SK-N-SH treated with all-trans-retinoic acid at 6 μM for 48 hours (cell line): ENCODE data around the gene CIRBP.

ENCODE experiments used
- ATAC-seq: fragments of 200-7000 bp; cut with Tn5 transposase; 3 replicates; pipeline ENCODE4 v1.9.1; 2020; ENCODE audit warnings: mild to moderate bottlenecking, moderate library complexity
- ARNTL ChIP-seq: fragments of 450-650 bp; formaldehyde crosslinking; IDR thresholded peaks from 2 replicates; pipeline ENCODE4 v1.5.0; 2020; ENCODE audit warnings: low read depth, mild to moderate bottlenecking, moderate library complexity, borderline replicate concordance
- BACH2 ChIP-seq: fragments of 250-450 bp; sonication (Bioruptor Pico); IDR thresholded peaks from 2 replicates; pipeline ENCODE4 v1.9.0; 2021; ENCODE audit warnings: mild to moderate bottlenecking, borderline replicate concordance
- CREB5 ChIP-seq: fragments of 250-450 bp; sonication (Bioruptor Pico); IDR thresholded peaks from 2 replicates; pipeline ENCODE4 v1.5.1; 2020; ENCODE audit warnings: low read depth, mild to moderate bottlenecking, moderate library complexity
- CSDC2 ChIP-seq: fragments of 250-450 bp; sonication (Bioruptor Pico); IDR thresholded peaks from 2 replicates; pipeline ENCODE4 v1.5.0; 2020; ENCODE audit warnings: mild to moderate bottlenecking, moderate library complexity
- CSRNP3 ChIP-seq: fragments of 250-450 bp; sonication (Bioruptor Pico); IDR thresholded peaks from 2 replicates; pipeline ENCODE4 v1.5.1; 2021; ENCODE audit warnings: mild to moderate bottlenecking, moderate library complexity
- ESRRG ChIP-seq: fragments of 250-450 bp; sonication (Bioruptor Pico); IDR thresholded peaks from 2 replicates; pipeline ENCODE4 v1.6.1; 2021; ENCODE audit warnings: mild to moderate bottlenecking
- OSR1 ChIP-seq: fragments of 250-450 bp; sonication (Bioruptor Pico); IDR thresholded peaks from 2 replicates; pipeline ENCODE4 v1.8.0; 2022; ENCODE audit warnings: moderate library complexity, mild to moderate bottlenecking, inconsistent platforms
- PATZ1 ChIP-seq: fragments of 250-450 bp; sonication (Bioruptor Pico); IDR thresholded peaks from 2 replicates; pipeline ENCODE4 v1.8.0; 2020; ENCODE audit warnings: mild to moderate bottlenecking, moderate library complexity, borderline replicate concordance
- POU6F1 ChIP-seq: fragments of 250-450 bp; sonication (Bioruptor Pico); IDR thresholded peaks from 2 replicates; pipeline ENCODE4 v1.8.0; 2021; ENCODE audit warnings: low read depth, mild to moderate bottlenecking, moderate library complexity, borderline replicate concordance
- SNAI2 ChIP-seq: fragments of 250-450 bp; sonication (Bioruptor Pico); IDR thresholded peaks from 2 replicates; pipeline ENCODE4 v1.5.0; 2020; ENCODE audit warnings: mild to moderate bottlenecking, moderate library complexity
- TCF4 ChIP-seq: fragments of 250-450 bp; sonication (Bioruptor Pico); IDR thresholded peaks from 2 replicates; pipeline ENCODE4 v1.8.0; 2021; ENCODE audit warnings: mild to moderate bottlenecking, moderate library complexity, borderline replicate concordance
- TOX ChIP-seq: fragments of 250-450 bp; sonication (Bioruptor Pico); IDR thresholded peaks from 2 replicates; pipeline ENCODE4 v1.8.0; 2021; ENCODE audit warnings: mild to moderate bottlenecking, moderate library complexity, borderline replicate concordance
- ZFP3 ChIP-seq: fragments of 250-450 bp; sonication (Bioruptor Pico); IDR thresholded peaks from 2 replicates; pipeline ENCODE4 v1.5.0; 2020; ENCODE audit warnings: mild to moderate bottlenecking, moderate library complexity
- ZFP30 ChIP-seq: fragments of 450-650 bp; formaldehyde crosslinking; IDR thresholded peaks from 2 replicates; pipeline ENCODE4 v1.5.0; 2022; ENCODE audit warnings: mild to moderate bottlenecking, moderate library complexity
- ZNF70 ChIP-seq: fragments of 450-650 bp; formaldehyde crosslinking; IDR thresholded peaks from 2 replicates; pipeline ENCODE4 v1.5.0; 2020; ENCODE audit warnings: mild to moderate bottlenecking, moderate library complexity
- ZNF8 ChIP-seq: fragments of 450-650 bp; formaldehyde crosslinking; IDR thresholded peaks from 2 replicates; pipeline ENCODE4 v1.5.0; 2020; ENCODE audit warnings: mild to moderate bottlenecking, moderate library complexity
- TF ChIP-seq, protein P1 (sequence below): fragments of 250-450 bp; sonication (Bioruptor Pico); IDR thresholded peaks from 2 replicates; pipeline ENCODE4 v1.5.0; 2020; ENCODE audit warnings: mild to moderate bottlenecking, moderate library complexity

The CIRBP gene

DNA sequence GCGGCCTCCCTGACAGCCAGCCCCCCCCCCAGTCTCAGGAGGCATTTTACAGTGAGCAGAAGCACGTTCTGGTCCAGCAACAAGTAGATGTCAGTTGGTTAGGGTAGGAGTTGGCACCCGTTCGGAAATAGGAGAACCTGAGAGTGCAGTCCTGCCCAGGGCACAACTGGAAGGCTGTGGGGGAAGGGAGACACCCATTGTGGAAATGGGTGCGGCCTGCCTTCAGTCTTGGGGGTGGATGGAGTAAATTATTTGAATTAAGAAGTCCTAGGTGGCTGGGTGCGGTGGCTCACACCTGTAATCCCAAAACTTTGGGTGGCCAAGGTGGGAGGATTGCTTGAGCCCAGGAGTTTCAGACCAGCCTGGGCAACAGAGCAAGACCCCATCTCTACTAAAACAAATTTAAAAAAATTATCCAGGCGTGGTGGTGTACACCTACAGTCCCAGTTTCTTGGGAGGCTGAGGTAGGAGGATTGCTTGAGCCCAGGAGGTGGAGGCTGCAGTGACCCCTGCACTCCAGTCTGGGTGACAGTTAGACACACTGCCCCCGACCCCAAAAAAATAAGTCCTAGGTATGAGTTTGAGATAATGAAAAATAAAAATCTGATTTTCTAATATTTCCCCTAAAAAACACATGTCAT, 1.2 kb downstream of the CIRBP start:
- no peak for TF ChIP-seq ZNF70 (CRISPR knock-in tag)
- no peak for TF ChIP-seq POU6F1 (CRISPR knock-in tag)
- no peak for ATAC-seq

GRCh38 chr19:1270854-1271527, 1.9 kb downstream of the CIRBP start:
- TF ChIP-seq CSRNP3 (CRISPR knock-in tag) (no peak), BACH2 (no peak), SNAI2 (CRISPR knock-in tag) (no peak), POU6F1 (CRISPR knock-in tag) (no peak), ZNF8 (CRISPR knock-in tag) (no peak), ESRRG (CRISPR knock-in tag) (no peak), ZFP3 (CRISPR knock-in tag) (no peak), PATZ1 (CRISPR knock-in tag) (no peak), TCF4 (CRISPR knock-in tag) (no peak), ZFP30 (CRISPR knock-in tag) (no peak), CSDC2 (CRISPR knock-in tag) (no peak), TOX (no peak), ZNF70 (CRISPR knock-in tag) (no peak), ARNTL (no peak), OSR1 (CRISPR knock-in tag) (no peak), CREB5 (CRISPR knock-in tag) (no peak)
- TF ChIP-seq, protein P1, sequence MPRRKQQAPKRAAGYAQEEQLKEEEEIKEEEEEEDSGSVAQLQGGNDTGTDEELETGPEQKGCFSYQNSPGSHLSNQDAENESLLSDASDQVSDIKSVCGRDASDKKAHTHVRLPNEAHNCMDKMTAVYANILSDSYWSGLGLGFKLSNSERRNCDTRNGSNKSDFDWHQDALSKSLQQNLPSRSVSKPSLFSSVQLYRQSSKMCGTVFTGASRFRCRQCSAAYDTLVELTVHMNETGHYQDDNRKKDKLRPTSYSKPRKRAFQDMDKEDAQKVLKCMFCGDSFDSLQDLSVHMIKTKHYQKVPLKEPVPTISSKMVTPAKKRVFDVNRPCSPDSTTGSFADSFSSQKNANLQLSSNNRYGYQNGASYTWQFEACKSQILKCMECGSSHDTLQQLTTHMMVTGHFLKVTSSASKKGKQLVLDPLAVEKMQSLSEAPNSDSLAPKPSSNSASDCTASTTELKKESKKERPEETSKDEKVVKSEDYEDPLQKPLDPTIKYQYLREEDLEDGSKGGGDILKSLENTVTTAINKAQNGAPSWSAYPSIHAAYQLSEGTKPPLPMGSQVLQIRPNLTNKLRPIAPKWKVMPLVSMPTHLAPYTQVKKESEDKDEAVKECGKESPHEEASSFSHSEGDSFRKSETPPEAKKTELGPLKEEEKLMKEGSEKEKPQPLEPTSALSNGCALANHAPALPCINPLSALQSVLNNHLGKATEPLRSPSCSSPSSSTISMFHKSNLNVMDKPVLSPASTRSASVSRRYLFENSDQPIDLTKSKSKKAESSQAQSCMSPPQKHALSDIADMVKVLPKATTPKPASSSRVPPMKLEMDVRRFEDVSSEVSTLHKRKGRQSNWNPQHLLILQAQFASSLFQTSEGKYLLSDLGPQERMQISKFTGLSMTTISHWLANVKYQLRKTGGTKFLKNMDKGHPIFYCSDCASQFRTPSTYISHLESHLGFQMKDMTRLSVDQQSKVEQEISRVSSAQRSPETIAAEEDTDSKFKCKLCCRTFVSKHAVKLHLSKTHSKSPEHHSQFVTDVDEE (CRISPR knock-in tag), result no peak
- no peak for ATAC-seq
